ENCODE measurements around the gene APBB2. TPM values are rescaled to one million over a fixed set of nuclear protein-coding genes. Genes with fewer than 3 reads are reported as not detected.
A peak's percentile ranks its signal among the peaks of the same experiment; 100 is the strongest.

The APBB2 gene
- total RNA-seq, 4 donors from 2014 or later, result 12.2 to 29.2 (median 20.1) TPM

GRCh38 chr4:40856277-40856839 lies 358.0 kb downstream of the APBB2 start:
- intact Hi-C loops (cut with DNase I), result no loop called here
- Histone ChIP-seq H3K36me3 (no peaks in the 10 kb centered on the region), H3K4me3 (peak overlapping the region in 3 of 4 donors; percentile 25 to 63 (median 41)), H3K4me1 (peaks cover 0 to 14% (median 6%) of the 10 kb centered on the region in 3 donors), H3K27ac (no peak overlapping the region), H3K27me3 (peaks cover 0 to 12% (median 0%) of the 10 kb centered on the region in 4 donors), H3K9me3 (no peaks in the 10 kb centered on the region)
- DNase-seq, result no peak
- 55 to 69% methylated on average over 13 to 14 of the region's 16 CpGs for WGBS, 2 donors
- TF ChIP-seq POLR2A (IDR thresholded peaks at IDR 0.05) (no peak), CTCF (IDR thresholded peaks at IDR 0.05) (no peak)

DNA sequence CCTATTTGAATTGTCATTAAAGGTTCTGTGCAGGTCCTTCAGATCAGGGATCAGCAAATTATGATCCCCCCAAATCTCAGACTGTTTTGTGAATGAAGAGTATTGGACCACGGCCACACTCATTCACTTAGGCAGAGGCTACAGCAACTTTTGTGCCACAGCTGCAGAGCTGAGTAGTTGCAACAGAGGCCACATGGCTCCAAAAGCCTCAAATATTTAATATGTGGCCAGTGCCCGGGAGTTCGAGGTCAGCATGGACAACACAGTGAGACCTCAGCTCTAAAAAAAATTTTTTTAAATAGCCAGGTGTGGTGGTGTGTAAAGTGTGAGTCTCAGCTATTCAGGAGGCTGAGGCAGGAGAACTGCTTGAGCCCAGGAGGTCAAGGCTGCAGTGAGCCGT lies 363.8 kb downstream of the APBB2 start:
- TF ChIP-seq CTCF (IDR thresholded peaks at IDR 0.05) (no peak), POLR2A (IDR thresholded peaks at IDR 0.05) (no peak)
- no peaks in the 10 kb centered on the region for H3K9me3 ChIP-seq
- no peaks in the 10 kb centered on the region for H3K27me3 ChIP-seq
- H3K36me3 ChIP-seq, result no peaks in the 10 kb centered on the region
- no peak for DNase-seq
- intact Hi-C loops (cut with DNase I), result no loop called here
- no peaks in the 10 kb centered on the region for H3K4me1 ChIP-seq
- no peak overlapping the region for H3K27ac ChIP-seq
- WGBS, 2 donors, result 83 to 86% methylated on average over 4 of the region's 4 CpGs
- no peak overlapping the region for H3K4me3 ChIP-seq

DNA sequence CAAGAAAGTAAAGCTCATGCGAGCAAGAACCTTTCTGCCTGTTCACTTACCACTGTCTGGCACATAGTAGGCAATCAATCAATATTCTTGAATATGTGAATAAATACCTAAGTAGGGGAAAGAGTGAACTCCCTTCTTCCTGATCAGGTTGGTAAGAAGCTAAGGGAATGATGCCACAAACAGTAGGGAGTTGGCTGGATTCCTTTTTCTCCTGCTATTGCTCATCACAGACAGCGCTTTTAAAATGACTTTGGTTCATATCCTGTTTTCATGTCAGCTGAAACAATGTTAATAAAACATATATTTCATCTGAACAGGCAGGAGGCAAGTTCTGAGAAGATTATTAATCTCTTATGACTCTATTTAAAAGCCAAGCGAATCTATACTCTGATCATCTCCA lies 365.4 kb downstream of the APBB2 start:
- Histone ChIP-seq H3K4me3 (no peak overlapping the region), H3K9me3 (no peaks in the 10 kb centered on the region), H3K36me3 (no peaks in the 10 kb centered on the region), H3K27ac (no peak overlapping the region), H3K4me1 (no peaks in the 10 kb centered on the region), H3K27me3 (no peaks in the 10 kb centered on the region)
- intact Hi-C loops (cut with DNase I), result no loop called here
- DNase-seq, result no peak
- TF ChIP-seq POLR2A (IDR thresholded peaks at IDR 0.05), result no peak
- TF ChIP-seq CTCF (IDR thresholded peaks at IDR 0.05), result no peak
- WGBS, 2 donors, result 55 to 60% methylated on average over 3 of the region's 3 CpGs

GRCh38 chr4:40848251-40848650 lies 366.1 kb downstream of the APBB2 start:
- WGBS, 2 donors, result 80 to 92% methylated on average over 2 to 5 of the region's 5 CpGs
- Histone ChIP-seq H3K4me3 (no peak overlapping the region), H3K27me3 (no peaks in the 10 kb centered on the region), H3K9me3 (no peaks in the 10 kb centered on the region), H3K27ac (no peak overlapping the region), H3K4me1 (no peaks in the 10 kb centered on the region), H3K36me3 (no peaks in the 10 kb centered on the region)
- intact Hi-C loops (cut with DNase I), result no loop called here
- TF ChIP-seq CTCF (IDR thresholded peaks at IDR 0.05) (no peak), POLR2A (IDR thresholded peaks at IDR 0.05) (no peak)
- no peak for DNase-seq

DNA sequence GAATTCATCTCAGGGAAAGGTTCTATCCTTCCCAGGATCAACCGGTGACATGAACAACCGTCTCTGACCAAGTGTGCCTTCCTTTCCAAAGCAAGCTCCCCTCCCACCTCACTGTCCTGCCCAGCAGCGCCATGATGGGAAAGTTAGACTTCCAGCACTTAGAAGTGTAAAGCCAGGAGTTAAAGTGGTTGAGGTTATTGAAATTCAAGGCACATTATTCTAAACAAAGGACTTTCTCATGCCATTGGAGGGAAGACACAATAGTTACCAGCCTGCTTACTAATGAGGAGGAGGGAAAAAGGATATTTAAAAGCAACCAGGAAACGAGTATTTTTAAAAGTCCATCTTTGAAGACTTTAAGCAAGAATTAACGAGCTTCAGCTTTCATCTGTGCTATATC lies 367.8 kb downstream of the APBB2 start:
- DNase-seq, result no peak
- H3K9me3 ChIP-seq, result no peaks in the 10 kb centered on the region
- H3K27ac ChIP-seq, result no peak overlapping the region
- 88 to 90% methylated on average over 5 of the region's 5 CpGs for WGBS, 2 donors
- TF ChIP-seq CTCF (IDR thresholded peaks at IDR 0.05), result no peak
- no peak for TF ChIP-seq POLR2A (IDR thresholded peaks at IDR 0.05)
- intact Hi-C loops (cut with DNase I), result no loop called here
- H3K4me3 ChIP-seq, result no peak overlapping the region
- H3K27me3 ChIP-seq, result no peaks in the 10 kb centered on the region
- no peaks in the 10 kb centered on the region for H3K36me3 ChIP-seq
- H3K4me1 ChIP-seq, result no peaks in the 10 kb centered on the region
